GM18517 (cell line): ENCODE data around the gene CAMKMT.
A peak's percentile ranks its signal among the peaks of the same experiment; 100 is the strongest.

Source experiments
- ATAC-seq: cut with Tn5 transposase; IDR thresholded peaks from one replicate; pipeline ENCODE4 v1.9.1; 2021; ENCODE audit warnings: mild to moderate bottlenecking, moderate library complexity; ENCODE audit not compliant: unreplicated experiment

Gene CAMKMT

GRCh38 chr2:44548221-44549098, 186.7 kb downstream of the CAMKMT start:
- no peak for ATAC-seq

DNA sequence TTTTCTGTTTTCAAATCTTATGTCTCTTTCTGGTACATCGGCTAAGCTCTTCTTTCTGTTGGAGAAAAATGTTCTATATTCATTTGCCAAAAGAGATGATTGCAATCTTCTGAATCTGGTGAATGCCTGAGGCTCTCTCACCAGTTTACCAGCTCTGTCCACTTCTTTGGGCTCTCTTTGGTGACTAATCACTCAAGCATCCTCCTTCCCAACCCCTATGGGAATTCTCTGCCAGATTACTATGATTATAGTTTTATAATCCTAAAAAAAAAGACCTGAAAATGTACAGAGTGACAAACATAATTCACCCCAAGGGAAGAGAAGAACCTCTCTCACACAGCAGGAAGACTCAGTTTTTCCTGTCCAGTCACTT, 187.3 kb downstream of the CAMKMT start:
- ATAC-seq: no peak

DNA sequence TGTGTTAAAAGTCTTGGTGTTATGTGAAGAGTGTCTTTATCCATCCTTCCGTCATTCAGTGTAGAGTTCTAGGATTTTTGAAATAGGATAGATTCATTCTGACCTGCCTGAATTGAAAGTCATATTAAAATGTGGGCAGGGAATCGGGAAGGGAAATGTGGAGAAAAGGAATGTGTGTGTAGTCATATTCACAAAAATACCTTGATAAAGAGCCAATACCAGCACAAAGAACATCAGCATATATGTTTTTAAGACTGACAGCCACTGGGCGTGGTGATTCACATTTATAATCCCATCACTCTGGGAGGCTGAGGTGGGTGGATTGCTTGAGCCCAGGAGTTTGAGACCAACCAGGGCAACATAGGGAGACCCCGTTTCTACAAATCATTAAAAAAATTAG, 188.1 kb downstream of the CAMKMT start:
- no peak for ATAC-seq

DNA sequence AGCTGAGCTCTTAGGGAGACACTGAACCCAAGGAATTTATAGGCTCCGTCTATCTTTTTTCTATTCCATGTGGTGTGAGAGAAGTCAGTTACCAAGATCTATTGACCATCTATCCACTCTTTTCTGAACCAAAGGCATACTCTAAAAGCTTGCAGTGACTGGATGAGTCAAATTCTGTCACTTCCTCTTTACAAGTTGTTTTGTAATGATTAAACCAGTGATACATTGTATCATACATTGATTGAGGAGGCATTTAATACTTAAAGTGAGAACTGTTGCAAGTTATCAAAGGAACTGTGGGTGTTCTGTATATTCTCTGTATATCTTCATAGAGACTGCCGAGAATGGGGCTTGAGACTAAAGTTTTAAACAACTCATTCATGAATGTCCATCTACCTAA, 188.8 kb downstream of the CAMKMT start:
- no peak for ATAC-seq

DNA sequence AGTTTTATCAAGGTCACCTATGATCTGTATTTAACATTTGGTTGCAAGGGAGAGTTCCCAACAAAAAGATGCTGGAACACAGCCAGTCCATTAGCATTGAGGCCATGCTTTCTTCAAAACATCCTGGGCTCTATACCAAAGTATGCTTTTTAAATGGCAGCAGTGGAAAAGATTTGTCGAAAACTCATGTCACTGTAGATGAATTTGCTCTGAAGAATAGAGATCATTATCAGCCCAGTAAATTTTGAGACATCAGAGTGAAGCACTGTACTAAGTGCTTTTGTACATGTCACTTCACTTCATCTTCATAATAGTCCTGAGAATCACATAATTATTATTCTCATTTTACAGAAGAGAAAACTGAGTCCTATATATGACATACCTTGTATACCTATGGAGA, 189.8 kb downstream of the CAMKMT start:
- no peak for ATAC-seq

GRCh38 chr2:44553456-44553855, 191.7 kb downstream of the CAMKMT start:
- ATAC-seq: no peak

- no peak for ATAC-seq
Observed at GRCh38 chr2:44555700-44556099, 194.0 kb downstream of the CAMKMT start.

- no peak for ATAC-seq
Observed at GRCh38 chr2:44559108-44559507, 197.4 kb downstream of the CAMKMT start.

DNA sequence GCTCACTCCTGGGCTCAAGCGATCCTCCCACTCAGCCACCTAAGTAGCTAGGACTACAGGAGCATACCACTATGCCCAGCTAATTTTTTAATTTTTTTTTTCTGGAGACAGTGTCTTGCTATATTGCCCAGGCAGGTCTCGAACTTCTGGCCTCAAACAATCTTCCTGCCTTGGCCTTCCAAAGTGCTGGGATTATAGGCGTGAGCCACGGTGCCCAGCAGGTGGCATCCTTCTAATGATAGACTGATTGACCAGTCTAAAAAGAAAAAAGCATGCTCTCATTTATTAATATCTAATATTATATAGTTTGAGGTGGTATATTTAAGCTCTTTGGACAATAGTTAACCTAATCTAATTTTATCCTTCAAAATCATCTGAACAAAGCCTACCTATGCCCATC, 198.6 kb downstream of the CAMKMT start:
- ATAC-seq: no peak

- no peak for ATAC-seq
Observed at GRCh38 chr2:44560941-44561340, 199.2 kb downstream of the CAMKMT start.

GRCh38 chr2:44562737-44563136, 201.0 kb downstream of the CAMKMT start:
- ATAC-seq: no peak

GRCh38 chr2:44564752-44565151, 203.0 kb downstream of the CAMKMT start:
- ATAC-seq: no peak

DNA sequence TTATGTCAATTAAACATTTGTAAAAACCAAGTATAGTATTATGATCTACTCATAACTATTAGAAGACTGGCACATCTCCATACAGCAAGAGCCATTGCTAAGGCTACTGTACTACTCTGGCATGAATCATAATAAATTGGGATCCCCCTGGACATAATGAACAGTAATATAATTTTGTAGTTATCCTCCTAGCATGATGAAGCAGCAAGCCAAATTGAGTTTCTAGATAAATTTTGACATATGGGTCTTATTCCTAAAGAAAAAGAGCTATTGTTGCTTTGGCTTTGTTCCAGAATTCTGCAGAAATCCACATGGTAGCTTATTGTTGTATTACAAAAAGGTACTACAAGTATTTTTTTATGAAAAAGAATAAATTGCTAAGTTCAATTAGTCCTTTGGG, 204.3 kb downstream of the CAMKMT start:
- no peak for ATAC-seq

GRCh38 chr2:44569491-44569890, 207.7 kb downstream of the CAMKMT start:
- no peak for ATAC-seq

- ATAC-seq: no peak
Observed at GRCh38 chr2:44570271-44570670, 208.5 kb downstream of the CAMKMT start.

- no peak for ATAC-seq
Observed at GRCh38 chr2:44570777-44571176, 209.0 kb downstream of the CAMKMT start.

- no peak for ATAC-seq
Observed at GRCh38 chr2:44572196-44572900, 210.6 kb downstream of the CAMKMT start.

DNA sequence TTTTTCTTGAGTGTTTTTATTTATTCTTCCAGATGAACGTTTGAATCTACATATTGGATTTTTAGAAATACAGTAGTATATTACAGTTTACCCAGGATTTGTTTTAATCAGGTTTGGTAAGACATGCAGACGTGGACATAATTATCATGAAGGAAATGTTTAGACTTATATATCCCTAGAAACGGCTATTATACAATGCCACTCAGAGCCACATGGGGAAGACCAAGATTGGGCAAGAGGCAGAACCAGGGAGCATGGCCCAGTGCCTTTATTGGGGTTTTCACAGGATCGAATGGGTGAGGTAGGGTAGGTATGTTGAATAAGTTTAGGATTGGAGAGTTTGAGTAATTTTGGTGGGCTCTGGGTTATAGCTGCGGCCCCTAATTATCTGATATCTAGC, 212.2 kb downstream of the CAMKMT start:
- ATAC-seq: no peak

GRCh38 chr2:44578471-44579093, 216.8 kb downstream of the CAMKMT start:
- ATAC-seq: peak; percentile 67

- ATAC-seq: no peak
Observed at GRCh38 chr2:44579115-44579836, 217.5 kb downstream of the CAMKMT start.

DNA sequence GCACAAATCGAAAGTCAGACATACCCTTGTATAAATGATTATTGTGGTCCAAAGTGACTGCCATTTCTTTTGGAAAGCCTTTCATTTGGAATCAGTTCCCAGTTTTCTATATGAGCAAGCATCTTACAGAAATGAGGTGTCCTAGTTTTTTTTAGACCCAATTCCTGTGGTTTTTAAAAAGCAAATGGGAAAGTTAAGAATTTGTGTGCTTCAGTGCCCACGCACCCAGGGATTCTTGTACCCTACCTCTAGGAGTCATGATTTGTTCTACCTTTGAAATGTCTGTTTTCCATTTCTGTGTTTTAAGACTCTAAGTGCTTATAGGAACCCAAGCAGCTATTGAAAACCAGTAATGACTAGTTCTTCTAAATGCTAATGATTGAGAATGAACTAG, 218.1 kb downstream of the CAMKMT start:
- ATAC-seq: no peak
